Muscle layer of duodenum (tissue), 2 donors: ENCODE measurements around the gene SBF2.

ENCODE experiments used
- H3K27ac ChIP-seq: one replicate; pipeline ENCODE4 v1.7.0; 2013; ENCODE audit warnings: mild to moderate bottlenecking, low read length
- H3K27me3 ChIP-seq: one replicate; pipeline ENCODE4 v1.7.0; 2013; ENCODE audit warnings: low read depth, mild to moderate bottlenecking, control low read depth, low read length
- H3K36me3 ChIP-seq, 2 donors: one replicate each; pipeline ENCODE4 v1.7.0; 2013; ENCODE audit warnings: low read length in 2 of 2, control low read depth in 1 of 2, mild to moderate bottlenecking in 1 of 2; ENCODE audit not compliant: insufficient read depth in 2 of 2, control insufficient read depth in 1 of 2
- H3K4me1 ChIP-seq, 2 donors: one replicate each; pipeline ENCODE4 v1.7.0; 2013; ENCODE audit warnings: low read length in 2 of 2, mild to moderate bottlenecking in 2 of 2, control low read depth in 1 of 2, moderate library complexity in 1 of 2; ENCODE audit not compliant: insufficient read depth in 2 of 2, control insufficient read depth in 1 of 2
- H3K4me3 ChIP-seq, 2 donors: one replicate each; pipeline ENCODE4 v1.7.0; 2013; ENCODE audit warnings: low read length in 2 of 2, low read depth in 1 of 2, mild to moderate bottlenecking in 1 of 2
- H3K9me3 ChIP-seq, 2 donors: one replicate each; pipeline ENCODE4 v1.7.0; 2013; ENCODE audit warnings: low read length in 2 of 2, control low read depth in 1 of 2, mild to moderate bottlenecking in 1 of 2; ENCODE audit not compliant: control insufficient read depth in 1 of 2
- donor health status: healthy.

Gene SBF2

GRCh38 chr11:9893474-9893873, 400.5 kb downstream of the SBF2 start:
- H3K4me1 ChIP-seq, result no peaks in the 10 kb centered on the region
- H3K27ac ChIP-seq, result no peak overlapping the region
- H3K4me3 ChIP-seq, result no peak overlapping the region
- peaks cover 0 to 7% of the 10 kb centered on the region in 2 donors for H3K9me3 ChIP-seq
- no peaks in the 10 kb centered on the region for H3K27me3 ChIP-seq
- H3K36me3 ChIP-seq, result peaks cover 4 to 16% of the 10 kb centered on the region in 2 donors

- Histone ChIP-seq H3K4me3 (no peak overlapping the region), H3K4me1 (no peaks in the 10 kb centered on the region), H3K36me3 (peaks cover 0 to 5% of the 10 kb centered on the region in 2 donors), H3K27me3 (no peaks in the 10 kb centered on the region), H3K27ac (no peak overlapping the region), H3K9me3 (no peaks in the 10 kb centered on the region)
Measured at GRCh38 chr11:9888938-9889337, 405.1 kb downstream of the SBF2 start.

GRCh38 chr11:9887472-9887871, 406.5 kb downstream of the SBF2 start:
- Histone ChIP-seq H3K36me3 (peaks cover 0 to 3% of the 10 kb centered on the region in 2 donors), H3K9me3 (no peaks in the 10 kb centered on the region), H3K27ac (no peak overlapping the region), H3K4me3 (no peak overlapping the region), H3K4me1 (no peaks in the 10 kb centered on the region), H3K27me3 (no peaks in the 10 kb centered on the region)

GRCh38 chr11:9886595-9886994, 407.4 kb downstream of the SBF2 start:
- Histone ChIP-seq H3K27ac (no peak overlapping the region), H3K9me3 (no peaks in the 10 kb centered on the region), H3K4me3 (no peak overlapping the region), H3K36me3 (peaks cover 0 to 3% of the 10 kb centered on the region in 2 donors), H3K27me3 (no peaks in the 10 kb centered on the region), H3K4me1 (no peaks in the 10 kb centered on the region)

- H3K9me3 ChIP-seq, result no peaks in the 10 kb centered on the region
- H3K4me1 ChIP-seq, result no peaks in the 10 kb centered on the region
- H3K36me3 ChIP-seq, result peaks cover 0 to 3% of the 10 kb centered on the region in 2 donors
- no peak overlapping the region for H3K4me3 ChIP-seq
- H3K27me3 ChIP-seq, result no peaks in the 10 kb centered on the region
- no peak overlapping the region for H3K27ac ChIP-seq
Measured at GRCh38 chr11:9884601-9885000, 409.4 kb downstream of the SBF2 start.

GRCh38 chr11:9880657-9881056, 413.4 kb downstream of the SBF2 start:
- Histone ChIP-seq H3K27me3 (no peaks in the 10 kb centered on the region), H3K36me3 (peaks cover 0 to under 1% of the 10 kb centered on the region in 2 donors), H3K4me3 (no peak overlapping the region), H3K9me3 (peaks cover 0 to 4% of the 10 kb centered on the region in 2 donors), H3K27ac (no peak overlapping the region), H3K4me1 (no peaks in the 10 kb centered on the region)

- H3K4me3 ChIP-seq, result no peak overlapping the region
- peaks cover 0 to 4% of the 10 kb centered on the region in 2 donors for H3K9me3 ChIP-seq
- H3K4me1 ChIP-seq, result no peaks in the 10 kb centered on the region
- H3K36me3 ChIP-seq, result no peaks in the 10 kb centered on the region
- no peak overlapping the region for H3K27ac ChIP-seq
- no peaks in the 10 kb centered on the region for H3K27me3 ChIP-seq
Measured at GRCh38 chr11:9878936-9879335, 415.1 kb downstream of the SBF2 start.

GRCh38 chr11:9876331-9876730, 417.7 kb downstream of the SBF2 start:
- peaks cover 0 to 5% of the 10 kb centered on the region in 2 donors for H3K36me3 ChIP-seq
- no peak overlapping the region for H3K27ac ChIP-seq
- H3K27me3 ChIP-seq, result no peaks in the 10 kb centered on the region
- H3K4me1 ChIP-seq, result no peaks in the 10 kb centered on the region
- no peak overlapping the region for H3K4me3 ChIP-seq
- H3K9me3 ChIP-seq, result peaks cover 0 to 4% of the 10 kb centered on the region in 2 donors

- Histone ChIP-seq H3K4me3 (no peak overlapping the region), H3K27ac (no peak overlapping the region), H3K9me3 (peaks cover 0 to 4% of the 10 kb centered on the region in 2 donors), H3K36me3 (peaks cover 0 to 5% of the 10 kb centered on the region in 2 donors), H3K27me3 (no peaks in the 10 kb centered on the region), H3K4me1 (no peaks in the 10 kb centered on the region)
Measured at GRCh38 chr11:9875862-9876261, 418.2 kb downstream of the SBF2 start.

GRCh38 chr11:9875399-9875798, 418.6 kb downstream of the SBF2 start:
- Histone ChIP-seq H3K4me3 (no peak overlapping the region), H3K27me3 (no peaks in the 10 kb centered on the region), H3K4me1 (no peaks in the 10 kb centered on the region), H3K9me3 (peaks cover 0 to 4% of the 10 kb centered on the region in 2 donors), H3K36me3 (peaks cover 0 to 7% of the 10 kb centered on the region in 2 donors), H3K27ac (no peak overlapping the region)

GRCh38 chr11:9874466-9874865, 419.6 kb downstream of the SBF2 start:
- H3K27me3 ChIP-seq, result no peaks in the 10 kb centered on the region
- no peaks in the 10 kb centered on the region for H3K4me1 ChIP-seq
- no peak overlapping the region for H3K27ac ChIP-seq
- peaks cover 0 to 4% of the 10 kb centered on the region in 2 donors for H3K9me3 ChIP-seq
- H3K36me3 ChIP-seq, result peaks cover 0 to 8% of the 10 kb centered on the region in 2 donors
- H3K4me3 ChIP-seq, result no peak overlapping the region

GRCh38 chr11:9868641-9869040, 425.4 kb downstream of the SBF2 start:
- no peaks in the 10 kb centered on the region for H3K4me1 ChIP-seq
- no peak overlapping the region for H3K4me3 ChIP-seq
- H3K9me3 ChIP-seq, result no peaks in the 10 kb centered on the region
- no peaks in the 10 kb centered on the region for H3K27me3 ChIP-seq
- H3K36me3 ChIP-seq, result peaks cover 0 to 8% of the 10 kb centered on the region in 2 donors
- H3K27ac ChIP-seq, result no peak overlapping the region
